ENCODE measurements around the gene NPR1. TPM values are rescaled to one million over a fixed set of nuclear protein-coding genes. Genes with fewer than 3 reads are reported as not detected.

NPR1 gene
- total and polyA plus RNA-seq, 4 donors, result 2.8 to 15.8 (median 8.7) TPM

DNA sequence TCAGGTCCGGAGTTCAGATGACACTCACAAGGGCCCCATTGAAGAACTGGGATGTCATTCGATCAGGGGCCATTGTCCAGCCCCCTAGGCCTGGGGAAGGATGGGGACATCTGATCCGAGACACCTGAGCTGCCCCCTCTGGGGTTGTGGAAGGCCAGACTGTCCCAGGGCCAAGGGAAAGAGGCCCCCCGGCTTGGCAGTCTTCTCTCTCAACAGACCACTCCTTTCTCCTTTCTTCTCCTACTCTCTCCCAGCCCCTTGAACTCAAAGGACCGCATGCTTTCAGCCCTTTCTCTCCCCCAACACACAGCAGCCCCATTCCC, 49.2 kb upstream of the NPR1 start (continued):
- TF ChIP-seq, protein P1, sequence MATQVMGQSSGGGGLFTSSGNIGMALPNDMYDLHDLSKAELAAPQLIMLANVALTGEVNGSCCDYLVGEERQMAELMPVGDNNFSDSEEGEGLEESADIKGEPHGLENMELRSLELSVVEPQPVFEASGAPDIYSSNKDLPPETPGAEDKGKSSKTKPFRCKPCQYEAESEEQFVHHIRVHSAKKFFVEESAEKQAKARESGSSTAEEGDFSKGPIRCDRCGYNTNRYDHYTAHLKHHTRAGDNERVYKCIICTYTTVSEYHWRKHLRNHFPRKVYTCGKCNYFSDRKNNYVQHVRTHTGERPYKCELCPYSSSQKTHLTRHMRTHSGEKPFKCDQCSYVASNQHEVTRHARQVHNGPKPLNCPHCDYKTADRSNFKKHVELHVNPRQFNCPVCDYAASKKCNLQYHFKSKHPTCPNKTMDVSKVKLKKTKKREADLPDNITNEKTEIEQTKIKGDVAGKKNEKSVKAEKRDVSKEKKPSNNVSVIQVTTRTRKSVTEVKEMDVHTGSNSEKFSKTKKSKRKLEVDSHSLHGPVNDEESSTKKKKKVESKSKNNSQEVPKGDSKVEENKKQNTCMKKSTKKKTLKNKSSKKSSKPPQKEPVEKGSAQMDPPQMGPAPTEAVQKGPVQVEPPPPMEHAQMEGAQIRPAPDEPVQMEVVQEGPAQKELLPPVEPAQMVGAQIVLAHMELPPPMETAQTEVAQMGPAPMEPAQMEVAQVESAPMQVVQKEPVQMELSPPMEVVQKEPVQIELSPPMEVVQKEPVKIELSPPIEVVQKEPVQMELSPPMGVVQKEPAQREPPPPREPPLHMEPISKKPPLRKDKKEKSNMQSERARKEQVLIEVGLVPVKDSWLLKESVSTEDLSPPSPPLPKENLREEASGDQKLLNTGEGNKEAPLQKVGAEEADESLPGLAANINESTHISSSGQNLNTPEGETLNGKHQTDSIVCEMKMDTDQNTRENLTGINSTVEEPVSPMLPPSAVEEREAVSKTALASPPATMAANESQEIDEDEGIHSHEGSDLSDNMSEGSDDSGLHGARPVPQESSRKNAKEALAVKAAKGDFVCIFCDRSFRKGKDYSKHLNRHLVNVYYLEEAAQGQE (IDR thresholded peaks at IDR 0.05), result no peak
- TF ChIP-seq RAD21 (IDR thresholded peaks at IDR 0.05) (no peak), JUND (IDR thresholded peaks at IDR 0.05) (no peak), TAF1 (conservative IDR thresholded peaks at IDR 0.05) (no peak), FOXA2 (IDR thresholded peaks at IDR 0.05) (no peak), YY1 (IDR thresholded peaks at IDR 0.05) (no peak), HNF4G (IDR thresholded peaks at IDR 0.05) (no peak), HNF4A (conservative IDR thresholded peaks at IDR 0.05) (no peak), FOXA1 (IDR thresholded peaks at IDR 0.05) (no peak)
- TF ChIP-seq, protein P2, sequence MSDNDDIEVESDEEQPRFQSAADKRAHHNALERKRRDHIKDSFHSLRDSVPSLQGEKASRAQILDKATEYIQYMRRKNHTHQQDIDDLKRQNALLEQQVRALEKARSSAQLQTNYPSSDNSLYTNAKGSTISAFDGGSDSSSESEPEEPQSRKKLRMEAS (IDR thresholded peaks at IDR 0.05), result no peak
- TF ChIP-seq, protein P3, sequence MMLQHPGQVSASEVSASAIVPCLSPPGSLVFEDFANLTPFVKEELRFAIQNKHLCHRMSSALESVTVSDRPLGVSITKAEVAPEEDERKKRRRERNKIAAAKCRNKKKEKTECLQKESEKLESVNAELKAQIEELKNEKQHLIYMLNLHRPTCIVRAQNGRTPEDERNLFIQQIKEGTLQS (IDR thresholded peaks at IDR 0.05), result no peak

DNA sequence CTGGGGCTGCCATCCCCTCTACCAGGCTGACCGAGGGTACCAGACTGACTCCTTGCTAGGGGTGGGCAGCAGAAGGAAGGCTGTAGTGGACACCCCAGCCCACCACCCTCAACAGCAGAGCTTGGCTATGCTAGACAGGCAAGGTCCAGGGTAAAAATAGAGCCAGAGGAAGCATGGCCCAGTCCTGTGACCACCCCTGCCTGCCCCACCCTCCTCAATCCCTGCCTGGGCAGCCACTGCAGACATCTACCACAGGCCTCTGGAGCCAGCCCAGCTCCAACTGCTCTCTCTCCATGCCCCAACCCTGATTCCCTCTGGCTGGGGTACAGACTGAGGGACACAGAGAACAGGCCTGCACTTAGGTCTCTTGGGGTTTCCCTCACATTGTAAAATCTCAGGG, 48.5 kb upstream of the NPR1 start:
- WGBS, result 100% methylated on average over 1 of the region's 1 CpG
- Histone ChIP-seq H3K4me1 (ENCODE audit: control insufficient read depth in 4 of 4, insufficient read depth in 4 of 4, low read length in 3 of 4) (peaks cover 9 to 29% (median 23%) of the 10 kb centered on the region in 4 donors), H3K36me3 (ENCODE audit: control insufficient read depth in 4 of 4, insufficient read depth in 3 of 4, low read depth in 1 of 4, low read length in 3 of 4) (no peaks in the 10 kb centered on the region), H3K9ac (ENCODE audit: low read depth in 1 of 2, low read length in 2 of 2) (no peak overlapping the region), H3K27ac (ENCODE audit: low read depth in 1 of 2, low read length in 2 of 2) (no peak overlapping the region), H3K9me3 (ENCODE audit: control insufficient read depth in 4 of 4, low read length in 3 of 4) (no peaks in the 10 kb centered on the region), H3K27me3 (ENCODE audit: control insufficient read depth in 4 of 4, insufficient read depth in 4 of 4, low read length in 3 of 4) (no peaks in the 10 kb centered on the region), H3K4me3 (ENCODE audit: low read depth in 1 of 3, low read length in 3 of 3) (no peak overlapping the region)
- no peak for TF ChIP-seq FOXA1 (IDR thresholded peaks at IDR 0.05)
- TF ChIP-seq, protein P1 (IDR thresholded peaks at IDR 0.05), result no peak
- TF ChIP-seq, protein P4, sequence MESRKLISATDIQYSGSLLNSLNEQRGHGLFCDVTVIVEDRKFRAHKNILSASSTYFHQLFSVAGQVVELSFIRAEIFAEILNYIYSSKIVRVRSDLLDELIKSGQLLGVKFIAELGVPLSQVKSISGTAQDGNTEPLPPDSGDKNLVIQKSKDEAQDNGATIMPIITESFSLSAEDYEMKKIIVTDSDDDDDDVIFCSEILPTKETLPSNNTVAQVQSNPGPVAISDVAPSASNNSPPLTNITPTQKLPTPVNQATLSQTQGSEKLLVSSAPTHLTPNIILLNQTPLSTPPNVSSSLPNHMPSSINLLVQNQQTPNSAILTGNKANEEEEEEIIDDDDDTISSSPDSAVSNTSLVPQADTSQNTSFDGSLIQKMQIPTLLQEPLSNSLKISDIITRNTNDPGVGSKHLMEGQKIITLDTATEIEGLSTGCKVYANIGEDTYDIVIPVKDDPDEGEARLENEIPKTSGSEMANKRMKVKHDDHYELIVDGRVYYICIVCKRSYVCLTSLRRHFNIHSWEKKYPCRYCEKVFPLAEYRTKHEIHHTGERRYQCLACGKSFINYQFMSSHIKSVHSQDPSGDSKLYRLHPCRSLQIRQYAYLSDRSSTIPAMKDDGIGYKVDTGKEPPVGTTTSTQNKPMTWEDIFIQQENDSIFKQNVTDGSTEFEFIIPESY (IDR thresholded peaks at IDR 0.05), result no peak
- no peak for TF ChIP-seq HNF4G (IDR thresholded peaks at IDR 0.05)
- no peak for DNase-seq (ENCODE audit: low spot score)

Data from liver (tissue), 9 donors.